Measurements from ENCODE around the gene TRPC6. TPM values are rescaled to one million over a fixed set of nuclear protein-coding genes. Genes with fewer than 3 reads are reported as not detected.

Gene TRPC6
- total and polyA plus RNA-seq, 7 donors = 0.23 to 14.3 (median 3.6) TPM

DNA sequence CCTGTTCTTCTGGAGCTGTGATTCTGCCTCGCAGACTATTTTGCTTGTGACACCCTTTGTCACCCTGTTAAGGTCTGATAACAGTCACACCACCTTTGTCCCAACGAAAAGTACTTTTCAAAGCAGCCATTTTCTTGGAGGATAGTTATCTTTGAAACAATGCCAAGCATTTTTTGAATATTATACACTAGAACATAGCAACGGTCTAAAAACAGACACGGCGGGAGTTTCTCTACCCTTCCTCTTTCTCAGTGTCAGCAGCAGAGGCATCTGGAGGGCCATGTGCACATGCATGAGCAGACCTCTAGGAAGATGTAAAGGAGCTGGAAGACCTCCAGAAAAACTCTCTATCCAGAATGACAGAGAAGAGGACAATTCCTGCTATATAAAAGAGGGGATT, 86.5 kb downstream of the TRPC6 start:
- intact Hi-C loops (cut with DNase I) = no loop called here
- DNase-seq = no peak
- Histone ChIP-seq H3K27me3 (no peaks in the 10 kb centered on the region), H3K27ac (no peak overlapping the region), H3K4me1 (peaks cover 0 to 11% (median 4%) of the 10 kb centered on the region in 4 donors), H3K4me3 (no peak overlapping the region), H3K36me3 (no peaks in the 10 kb centered on the region), H3K9me3 (no peaks in the 10 kb centered on the region)
- 23 to 40% methylated on average over 5 of the region's 5 CpGs for WGBS, 2 donors
- TF ChIP-seq POLR2A (IDR thresholded peaks at IDR 0.05) = no peak
- no peak for TF ChIP-seq EP300 (IDR thresholded peaks at IDR 0.05)
- no peak for TF ChIP-seq POLR2AphosphoS5 (IDR thresholded peaks at IDR 0.05)
- TF ChIP-seq, protein P1, sequence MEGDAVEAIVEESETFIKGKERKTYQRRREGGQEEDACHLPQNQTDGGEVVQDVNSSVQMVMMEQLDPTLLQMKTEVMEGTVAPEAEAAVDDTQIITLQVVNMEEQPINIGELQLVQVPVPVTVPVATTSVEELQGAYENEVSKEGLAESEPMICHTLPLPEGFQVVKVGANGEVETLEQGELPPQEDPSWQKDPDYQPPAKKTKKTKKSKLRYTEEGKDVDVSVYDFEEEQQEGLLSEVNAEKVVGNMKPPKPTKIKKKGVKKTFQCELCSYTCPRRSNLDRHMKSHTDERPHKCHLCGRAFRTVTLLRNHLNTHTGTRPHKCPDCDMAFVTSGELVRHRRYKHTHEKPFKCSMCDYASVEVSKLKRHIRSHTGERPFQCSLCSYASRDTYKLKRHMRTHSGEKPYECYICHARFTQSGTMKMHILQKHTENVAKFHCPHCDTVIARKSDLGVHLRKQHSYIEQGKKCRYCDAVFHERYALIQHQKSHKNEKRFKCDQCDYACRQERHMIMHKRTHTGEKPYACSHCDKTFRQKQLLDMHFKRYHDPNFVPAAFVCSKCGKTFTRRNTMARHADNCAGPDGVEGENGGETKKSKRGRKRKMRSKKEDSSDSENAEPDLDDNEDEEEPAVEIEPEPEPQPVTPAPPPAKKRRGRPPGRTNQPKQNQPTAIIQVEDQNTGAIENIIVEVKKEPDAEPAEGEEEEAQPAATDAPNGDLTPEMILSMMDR (IDR thresholded peaks at IDR 0.05) = no peak

GRCh38 chr11:101487775-101488174, 96.0 kb downstream of the TRPC6 start:
- Histone ChIP-seq H3K36me3 (no peaks in the 10 kb centered on the region), H3K4me1 (no peaks in the 10 kb centered on the region), H3K4me3 (no peak overlapping the region), H3K27ac (no peak overlapping the region), H3K9me3 (no peaks in the 10 kb centered on the region), H3K27me3 (no peaks in the 10 kb centered on the region)
- WGBS, 2 donors = 40 to 69% methylated on average over 2 of the region's 2 CpGs
- no peak for DNase-seq
- TF ChIP-seq, protein P1 (IDR thresholded peaks at IDR 0.05) = no peak
- TF ChIP-seq POLR2A (IDR thresholded peaks at IDR 0.05) (no peak), EP300 (IDR thresholded peaks at IDR 0.05) (no peak)
- intact Hi-C loops (cut with DNase I) = no loop called here

GRCh38 chr11:101482556-101483124, 101.2 kb downstream of the TRPC6 start:
- intact Hi-C loops (cut with DNase I) = no loop called here

GRCh38 chr11:101478587-101479369, 105.0 kb downstream of the TRPC6 start:
- Histone ChIP-seq H3K4me3 (no peak overlapping the region), H3K36me3 (no peaks in the 10 kb centered on the region), H3K9me3 (no peaks in the 10 kb centered on the region), H3K27ac (peak overlapping the region in 1 of 4 donors; percentile 5), H3K27me3 (no peaks in the 10 kb centered on the region), H3K4me1 (no peaks in the 10 kb centered on the region)
- DNase-seq = no peak
- 76 to 81% methylated on average over 13 of the region's 13 CpGs for WGBS, 2 donors
- intact Hi-C loops (cut with DNase I) = no loop called here
- TF ChIP-seq, protein P1 (IDR thresholded peaks at IDR 0.05) = no peak
- no peak for TF ChIP-seq POLR2A (IDR thresholded peaks at IDR 0.05)
- no peak for TF ChIP-seq POLR2AphosphoS5 (IDR thresholded peaks at IDR 0.05)
- TF ChIP-seq EP300 (IDR thresholded peaks at IDR 0.05) = no peak

More at GRCh38 chr11:101482556-101483124, 101.2 kb downstream of the TRPC6 start:
- H3K4me1 ChIP-seq = no peaks in the 10 kb centered on the region
- WGBS, 2 donors = 24 to 66% methylated on average over 4 of the region's 4 CpGs
- H3K27me3 ChIP-seq = no peaks in the 10 kb centered on the region
- no peaks in the 10 kb centered on the region for H3K36me3 ChIP-seq
- H3K27ac ChIP-seq = no peak overlapping the region
- TF ChIP-seq EP300 (IDR thresholded peaks at IDR 0.05) = no peak
- TF ChIP-seq POLR2A (IDR thresholded peaks at IDR 0.05) = no peak
- TF ChIP-seq POLR2AphosphoS5 (IDR thresholded peaks at IDR 0.05) = no peak
- TF ChIP-seq, protein P1 (IDR thresholded peaks at IDR 0.05) = no peak
- no peak for DNase-seq
- no peak overlapping the region for H3K4me3 ChIP-seq
- H3K9me3 ChIP-seq = no peaks in the 10 kb centered on the region
